ENCODE measurements around the gene ADAMTS12. TPM values are rescaled to one million over a fixed set of nuclear protein-coding genes. Genes with fewer than 3 reads are reported as not detected.

ADAMTS12 gene
- total and polyA plus RNA-seq, 2 of the 8 experiments (the other 6 are each of a cell fraction or from before 2014, with no cell fraction given): 6.4 to 12.8 TPM

DNA sequence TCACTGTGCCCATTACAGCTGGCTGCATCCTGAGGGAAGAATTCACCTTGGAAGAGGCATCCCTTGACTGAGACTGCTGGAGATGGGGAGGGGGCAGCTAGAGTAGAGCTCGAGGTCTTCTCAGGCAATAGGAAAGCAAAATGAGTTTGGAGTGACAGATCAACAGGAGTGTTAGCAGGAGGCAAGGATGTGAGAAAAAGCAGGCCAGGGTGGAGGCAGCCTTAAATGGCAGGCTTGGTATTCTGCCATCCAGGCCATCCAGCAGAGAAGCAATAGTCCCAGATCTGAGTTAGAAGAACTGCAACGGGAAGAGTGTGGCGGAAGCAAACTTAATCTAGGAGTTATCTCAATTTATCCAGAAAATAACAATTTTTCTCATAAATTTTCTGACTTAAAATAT lies 6.1 kb downstream of the ADAMTS12 start (continued):
- TF ChIP-seq, protein P1, sequence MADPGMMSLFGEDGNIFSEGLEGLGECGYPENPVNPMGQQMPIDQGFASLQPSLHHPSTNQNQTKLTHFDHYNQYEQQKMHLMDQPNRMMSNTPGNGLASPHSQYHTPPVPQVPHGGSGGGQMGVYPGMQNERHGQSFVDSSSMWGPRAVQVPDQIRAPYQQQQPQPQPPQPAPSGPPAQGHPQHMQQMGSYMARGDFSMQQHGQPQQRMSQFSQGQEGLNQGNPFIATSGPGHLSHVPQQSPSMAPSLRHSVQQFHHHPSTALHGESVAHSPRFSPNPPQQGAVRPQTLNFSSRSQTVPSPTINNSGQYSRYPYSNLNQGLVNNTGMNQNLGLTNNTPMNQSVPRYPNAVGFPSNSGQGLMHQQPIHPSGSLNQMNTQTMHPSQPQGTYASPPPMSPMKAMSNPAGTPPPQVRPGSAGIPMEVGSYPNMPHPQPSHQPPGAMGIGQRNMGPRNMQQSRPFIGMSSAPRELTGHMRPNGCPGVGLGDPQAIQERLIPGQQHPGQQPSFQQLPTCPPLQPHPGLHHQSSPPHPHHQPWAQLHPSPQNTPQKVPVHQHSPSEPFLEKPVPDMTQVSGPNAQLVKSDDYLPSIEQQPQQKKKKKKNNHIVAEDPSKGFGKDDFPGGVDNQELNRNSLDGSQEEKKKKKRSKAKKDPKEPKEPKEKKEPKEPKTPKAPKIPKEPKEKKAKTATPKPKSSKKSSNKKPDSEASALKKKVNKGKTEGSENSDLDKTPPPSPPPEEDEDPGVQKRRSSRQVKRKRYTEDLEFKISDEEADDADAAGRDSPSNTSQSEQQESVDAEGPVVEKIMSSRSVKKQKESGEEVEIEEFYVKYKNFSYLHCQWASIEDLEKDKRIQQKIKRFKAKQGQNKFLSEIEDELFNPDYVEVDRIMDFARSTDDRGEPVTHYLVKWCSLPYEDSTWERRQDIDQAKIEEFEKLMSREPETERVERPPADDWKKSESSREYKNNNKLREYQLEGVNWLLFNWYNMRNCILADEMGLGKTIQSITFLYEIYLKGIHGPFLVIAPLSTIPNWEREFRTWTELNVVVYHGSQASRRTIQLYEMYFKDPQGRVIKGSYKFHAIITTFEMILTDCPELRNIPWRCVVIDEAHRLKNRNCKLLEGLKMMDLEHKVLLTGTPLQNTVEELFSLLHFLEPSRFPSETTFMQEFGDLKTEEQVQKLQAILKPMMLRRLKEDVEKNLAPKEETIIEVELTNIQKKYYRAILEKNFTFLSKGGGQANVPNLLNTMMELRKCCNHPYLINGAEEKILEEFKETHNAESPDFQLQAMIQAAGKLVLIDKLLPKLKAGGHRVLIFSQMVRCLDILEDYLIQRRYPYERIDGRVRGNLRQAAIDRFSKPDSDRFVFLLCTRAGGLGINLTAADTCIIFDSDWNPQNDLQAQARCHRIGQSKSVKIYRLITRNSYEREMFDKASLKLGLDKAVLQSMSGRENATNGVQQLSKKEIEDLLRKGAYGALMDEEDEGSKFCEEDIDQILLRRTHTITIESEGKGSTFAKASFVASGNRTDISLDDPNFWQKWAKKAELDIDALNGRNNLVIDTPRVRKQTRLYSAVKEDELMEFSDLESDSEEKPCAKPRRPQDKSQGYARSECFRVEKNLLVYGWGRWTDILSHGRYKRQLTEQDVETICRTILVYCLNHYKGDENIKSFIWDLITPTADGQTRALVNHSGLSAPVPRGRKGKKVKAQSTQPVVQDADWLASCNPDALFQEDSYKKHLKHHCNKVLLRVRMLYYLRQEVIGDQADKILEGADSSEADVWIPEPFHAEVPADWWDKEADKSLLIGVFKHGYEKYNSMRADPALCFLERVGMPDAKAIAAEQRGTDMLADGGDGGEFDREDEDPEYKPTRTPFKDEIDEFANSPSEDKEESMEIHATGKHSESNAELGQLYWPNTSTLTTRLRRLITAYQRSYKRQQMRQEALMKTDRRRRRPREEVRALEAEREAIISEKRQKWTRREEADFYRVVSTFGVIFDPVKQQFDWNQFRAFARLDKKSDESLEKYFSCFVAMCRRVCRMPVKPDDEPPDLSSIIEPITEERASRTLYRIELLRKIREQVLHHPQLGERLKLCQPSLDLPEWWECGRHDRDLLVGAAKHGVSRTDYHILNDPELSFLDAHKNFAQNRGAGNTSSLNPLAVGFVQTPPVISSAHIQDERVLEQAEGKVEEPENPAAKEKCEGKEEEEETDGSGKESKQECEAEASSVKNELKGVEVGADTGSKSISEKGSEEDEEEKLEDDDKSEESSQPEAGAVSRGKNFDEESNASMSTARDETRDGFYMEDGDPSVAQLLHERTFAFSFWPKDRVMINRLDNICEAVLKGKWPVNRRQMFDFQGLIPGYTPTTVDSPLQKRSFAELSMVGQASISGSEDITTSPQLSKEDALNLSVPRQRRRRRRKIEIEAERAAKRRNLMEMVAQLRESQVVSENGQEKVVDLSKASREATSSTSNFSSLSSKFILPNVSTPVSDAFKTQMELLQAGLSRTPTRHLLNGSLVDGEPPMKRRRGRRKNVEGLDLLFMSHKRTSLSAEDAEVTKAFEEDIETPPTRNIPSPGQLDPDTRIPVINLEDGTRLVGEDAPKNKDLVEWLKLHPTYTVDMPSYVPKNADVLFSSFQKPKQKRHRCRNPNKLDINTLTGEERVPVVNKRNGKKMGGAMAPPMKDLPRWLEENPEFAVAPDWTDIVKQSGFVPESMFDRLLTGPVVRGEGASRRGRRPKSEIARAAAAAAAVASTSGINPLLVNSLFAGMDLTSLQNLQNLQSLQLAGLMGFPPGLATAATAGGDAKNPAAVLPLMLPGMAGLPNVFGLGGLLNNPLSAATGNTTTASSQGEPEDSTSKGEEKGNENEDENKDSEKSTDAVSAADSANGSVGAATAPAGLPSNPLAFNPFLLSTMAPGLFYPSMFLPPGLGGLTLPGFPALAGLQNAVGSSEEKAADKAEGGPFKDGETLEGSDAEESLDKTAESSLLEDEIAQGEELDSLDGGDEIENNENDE (IDR thresholded peaks at IDR 0.05; ENCODE audit: insufficient replicate concordance, low read length): no peak
- TF ChIP-seq TAF1 (IDR thresholded peaks at IDR 0.05; ENCODE audit: low read depth, low read length) (no peak), SIX5 (IDR thresholded peaks at IDR 0.05; ENCODE audit: low read depth, low read length) (no peak), ASH2L (IDR thresholded peaks at IDR 0.05; ENCODE audit: low read length) (no peak)

Data from H1 (cell line).